H1 (cell line): ENCODE measurements around the gene EZH2. TPM values are rescaled to one million over a fixed set of nuclear protein-coding genes. Genes with fewer than 3 reads are reported as not detected.

ENCODE experiments used
- BCL11A ChIP-seq, 2 experiments: IDR thresholded peaks; one replicate each; pipeline ENCODE4 v1.6.1; 2011; ENCODE audit warnings: low read depth in 2 of 2, low read length in 2 of 2, mild to moderate bottlenecking in 2 of 2
- CBX8 ChIP-seq: fragments of 300-800, 300-1000 bp; sonication (generic); IDR thresholded peaks from 2 replicates; pipeline ENCODE4 v1.7.1; 2016; ENCODE audit warnings: low read depth, low read length, borderline replicate concordance
- CEBPB ChIP-seq: IDR thresholded peaks from 2 replicates; pipeline ENCODE4 v1.6.1; 2012; ENCODE audit warnings: low read depth, low read length
- EGR1 ChIP-seq: IDR thresholded peaks from 2 replicates; pipeline ENCODE4 v1.6.1; 2011; ENCODE audit warnings: low read depth, low read length, borderline replicate concordance
- GTF2F1 ChIP-seq: IDR thresholded peaks from 2 replicates; pipeline ENCODE4 v1.6.1; 2012; ENCODE audit warnings: low read depth, low read length, improper control_type of control experiment, borderline replicate concordance
- HDAC2 ChIP-seq, 2 experiments: fragments of 300-600 bp in 1 of 2; sonication (generic) in 1 of 2; IDR thresholded peaks; 2 replicates each; pipeline ENCODE4 v1.6.1; 2011 to 2012; ENCODE audit warnings: low read depth in 2 of 2, low read length in 2 of 2, mild to moderate bottlenecking in 2 of 2, moderate library complexity in 2 of 2, borderline replicate concordance in 1 of 2, inconsistent platforms in 1 of 2
- JUN ChIP-seq: IDR thresholded peaks from 2 replicates; pipeline ENCODE4 v1.6.1; 2011; ENCODE audit warnings: low read depth, mild to moderate bottlenecking, improper control_type of control experiment, low read length
- KDM5A ChIP-seq: fragments of 200-600 bp; IDR thresholded peaks from 2 replicates; pipeline ENCODE4 v1.7.1; 2012; ENCODE audit warnings: mild to moderate bottlenecking, low read length, inconsistent platforms, mixed read lengths
- POLR2A ChIP-seq, 2 experiments: IDR thresholded peaks; 1 replicate in 1 of 2; 2 replicates in 1 of 2; pipeline ENCODE4 v1.6.1; 2011; ENCODE audit warnings: low read depth in 2 of 2, low read length in 2 of 2, mild to moderate bottlenecking in 2 of 2; ENCODE audit errors: control extremely low read depth in 1 of 2
- RXRA ChIP-seq: IDR thresholded peaks from 2 replicates; pipeline ENCODE4 v1.6.1; 2011; ENCODE audit warnings: low read depth, mild to moderate bottlenecking, low read length, moderate library complexity; ENCODE audit not compliant: insufficient read depth
- polyA plus RNA-seq, 7 experiments: library from polyadenylated mRNA; depleted of rRNA in 3 of 7; stranded (reverse) in 5 of 7; unstranded in 2 of 7; fragments of >200 nt in 5 of 7; fragments of 200-250 nt in 2 of 7; gene quantifications; 1 replicate in 5 of 7; 2 replicates in 1 of 7; 4 replicates in 1 of 7; pipeline versions ENCODE4 v1.2.1 to v1.2.3, GENCODE V29; 2011 to 2013; ENCODE audit warnings: missing spikeins in 2 of 7, mixed read lengths in 2 of 7
- total RNA-seq: library from RNA; stranded (reverse); fragmentation: NEBNext Ultra II Directional; extraction: Animal tissue kit (Norgen Biotek cat#: 25700); gene quantifications from 2 replicates; pipeline ENCODE4 v1.2.1, GENCODE V29; 2021
- TF ChIP-seq, protein P1 (sequence below): fragments of 300-600 bp; sonication (generic); IDR thresholded peaks from 2 replicates; pipeline ENCODE4 v1.7.1; 2012; ENCODE audit warnings: low read length, moderate library complexity, mild to moderate bottlenecking, inconsistent platforms; ENCODE audit not compliant: insufficient replicate concordance
- TF ChIP-seq, protein P2 (sequence below): IDR thresholded peaks from 2 replicates; pipeline ENCODE4 v1.6.1; 2012; ENCODE audit warnings: inconsistent platforms

Gene EZH2
- total and polyA plus RNA-seq, 2 of the 8 experiments (the other 6 are each of a cell fraction or from before 2014, with no cell fraction given) = 28.9 to 49.0 TPM

DNA sequence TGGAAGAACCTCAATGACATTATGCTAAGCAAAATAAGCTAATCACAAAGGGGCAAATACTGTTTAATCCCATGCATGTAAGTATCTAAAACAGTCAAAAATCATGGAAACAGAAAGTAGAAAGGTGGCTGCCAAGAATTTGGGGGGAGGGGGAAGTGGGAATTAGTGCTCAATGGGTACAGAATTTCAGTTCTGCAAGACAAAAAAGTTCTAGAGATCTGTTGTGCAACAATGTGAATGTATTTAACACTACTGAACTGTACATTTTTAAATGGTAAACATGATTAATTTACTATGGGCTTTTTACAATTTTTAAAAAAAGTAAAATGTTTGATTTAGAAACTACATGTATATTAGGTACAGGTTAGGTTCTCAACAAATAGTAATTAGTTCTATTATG is 11.9 kb downstream of the EZH2 start (continued):
- TF ChIP-seq, protein P1, sequence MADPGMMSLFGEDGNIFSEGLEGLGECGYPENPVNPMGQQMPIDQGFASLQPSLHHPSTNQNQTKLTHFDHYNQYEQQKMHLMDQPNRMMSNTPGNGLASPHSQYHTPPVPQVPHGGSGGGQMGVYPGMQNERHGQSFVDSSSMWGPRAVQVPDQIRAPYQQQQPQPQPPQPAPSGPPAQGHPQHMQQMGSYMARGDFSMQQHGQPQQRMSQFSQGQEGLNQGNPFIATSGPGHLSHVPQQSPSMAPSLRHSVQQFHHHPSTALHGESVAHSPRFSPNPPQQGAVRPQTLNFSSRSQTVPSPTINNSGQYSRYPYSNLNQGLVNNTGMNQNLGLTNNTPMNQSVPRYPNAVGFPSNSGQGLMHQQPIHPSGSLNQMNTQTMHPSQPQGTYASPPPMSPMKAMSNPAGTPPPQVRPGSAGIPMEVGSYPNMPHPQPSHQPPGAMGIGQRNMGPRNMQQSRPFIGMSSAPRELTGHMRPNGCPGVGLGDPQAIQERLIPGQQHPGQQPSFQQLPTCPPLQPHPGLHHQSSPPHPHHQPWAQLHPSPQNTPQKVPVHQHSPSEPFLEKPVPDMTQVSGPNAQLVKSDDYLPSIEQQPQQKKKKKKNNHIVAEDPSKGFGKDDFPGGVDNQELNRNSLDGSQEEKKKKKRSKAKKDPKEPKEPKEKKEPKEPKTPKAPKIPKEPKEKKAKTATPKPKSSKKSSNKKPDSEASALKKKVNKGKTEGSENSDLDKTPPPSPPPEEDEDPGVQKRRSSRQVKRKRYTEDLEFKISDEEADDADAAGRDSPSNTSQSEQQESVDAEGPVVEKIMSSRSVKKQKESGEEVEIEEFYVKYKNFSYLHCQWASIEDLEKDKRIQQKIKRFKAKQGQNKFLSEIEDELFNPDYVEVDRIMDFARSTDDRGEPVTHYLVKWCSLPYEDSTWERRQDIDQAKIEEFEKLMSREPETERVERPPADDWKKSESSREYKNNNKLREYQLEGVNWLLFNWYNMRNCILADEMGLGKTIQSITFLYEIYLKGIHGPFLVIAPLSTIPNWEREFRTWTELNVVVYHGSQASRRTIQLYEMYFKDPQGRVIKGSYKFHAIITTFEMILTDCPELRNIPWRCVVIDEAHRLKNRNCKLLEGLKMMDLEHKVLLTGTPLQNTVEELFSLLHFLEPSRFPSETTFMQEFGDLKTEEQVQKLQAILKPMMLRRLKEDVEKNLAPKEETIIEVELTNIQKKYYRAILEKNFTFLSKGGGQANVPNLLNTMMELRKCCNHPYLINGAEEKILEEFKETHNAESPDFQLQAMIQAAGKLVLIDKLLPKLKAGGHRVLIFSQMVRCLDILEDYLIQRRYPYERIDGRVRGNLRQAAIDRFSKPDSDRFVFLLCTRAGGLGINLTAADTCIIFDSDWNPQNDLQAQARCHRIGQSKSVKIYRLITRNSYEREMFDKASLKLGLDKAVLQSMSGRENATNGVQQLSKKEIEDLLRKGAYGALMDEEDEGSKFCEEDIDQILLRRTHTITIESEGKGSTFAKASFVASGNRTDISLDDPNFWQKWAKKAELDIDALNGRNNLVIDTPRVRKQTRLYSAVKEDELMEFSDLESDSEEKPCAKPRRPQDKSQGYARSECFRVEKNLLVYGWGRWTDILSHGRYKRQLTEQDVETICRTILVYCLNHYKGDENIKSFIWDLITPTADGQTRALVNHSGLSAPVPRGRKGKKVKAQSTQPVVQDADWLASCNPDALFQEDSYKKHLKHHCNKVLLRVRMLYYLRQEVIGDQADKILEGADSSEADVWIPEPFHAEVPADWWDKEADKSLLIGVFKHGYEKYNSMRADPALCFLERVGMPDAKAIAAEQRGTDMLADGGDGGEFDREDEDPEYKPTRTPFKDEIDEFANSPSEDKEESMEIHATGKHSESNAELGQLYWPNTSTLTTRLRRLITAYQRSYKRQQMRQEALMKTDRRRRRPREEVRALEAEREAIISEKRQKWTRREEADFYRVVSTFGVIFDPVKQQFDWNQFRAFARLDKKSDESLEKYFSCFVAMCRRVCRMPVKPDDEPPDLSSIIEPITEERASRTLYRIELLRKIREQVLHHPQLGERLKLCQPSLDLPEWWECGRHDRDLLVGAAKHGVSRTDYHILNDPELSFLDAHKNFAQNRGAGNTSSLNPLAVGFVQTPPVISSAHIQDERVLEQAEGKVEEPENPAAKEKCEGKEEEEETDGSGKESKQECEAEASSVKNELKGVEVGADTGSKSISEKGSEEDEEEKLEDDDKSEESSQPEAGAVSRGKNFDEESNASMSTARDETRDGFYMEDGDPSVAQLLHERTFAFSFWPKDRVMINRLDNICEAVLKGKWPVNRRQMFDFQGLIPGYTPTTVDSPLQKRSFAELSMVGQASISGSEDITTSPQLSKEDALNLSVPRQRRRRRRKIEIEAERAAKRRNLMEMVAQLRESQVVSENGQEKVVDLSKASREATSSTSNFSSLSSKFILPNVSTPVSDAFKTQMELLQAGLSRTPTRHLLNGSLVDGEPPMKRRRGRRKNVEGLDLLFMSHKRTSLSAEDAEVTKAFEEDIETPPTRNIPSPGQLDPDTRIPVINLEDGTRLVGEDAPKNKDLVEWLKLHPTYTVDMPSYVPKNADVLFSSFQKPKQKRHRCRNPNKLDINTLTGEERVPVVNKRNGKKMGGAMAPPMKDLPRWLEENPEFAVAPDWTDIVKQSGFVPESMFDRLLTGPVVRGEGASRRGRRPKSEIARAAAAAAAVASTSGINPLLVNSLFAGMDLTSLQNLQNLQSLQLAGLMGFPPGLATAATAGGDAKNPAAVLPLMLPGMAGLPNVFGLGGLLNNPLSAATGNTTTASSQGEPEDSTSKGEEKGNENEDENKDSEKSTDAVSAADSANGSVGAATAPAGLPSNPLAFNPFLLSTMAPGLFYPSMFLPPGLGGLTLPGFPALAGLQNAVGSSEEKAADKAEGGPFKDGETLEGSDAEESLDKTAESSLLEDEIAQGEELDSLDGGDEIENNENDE = no peak
- TF ChIP-seq KDM5A (no peak), EGR1 (no peak), JUN (no peak), POLR2A (IDR thresholded peaks at IDR 0.05; ENCODE audit: control extremely low read depth in 1 of 2, low read depth in 2 of 2, low read length in 2 of 2) (no peak), BCL11A (IDR thresholded peaks at IDR 0.05; ENCODE audit: low read depth in 2 of 2, low read length in 2 of 2) (no peak), HDAC2 (IDR thresholded peaks at IDR 0.05; ENCODE audit: borderline replicate concordance in 1 of 2, low read depth in 2 of 2, low read length in 2 of 2) (no peak), RXRA (no peak), CEBPB (no peak), CBX8 (no peak), GTF2F1 (no peak)
- TF ChIP-seq, protein P2, sequence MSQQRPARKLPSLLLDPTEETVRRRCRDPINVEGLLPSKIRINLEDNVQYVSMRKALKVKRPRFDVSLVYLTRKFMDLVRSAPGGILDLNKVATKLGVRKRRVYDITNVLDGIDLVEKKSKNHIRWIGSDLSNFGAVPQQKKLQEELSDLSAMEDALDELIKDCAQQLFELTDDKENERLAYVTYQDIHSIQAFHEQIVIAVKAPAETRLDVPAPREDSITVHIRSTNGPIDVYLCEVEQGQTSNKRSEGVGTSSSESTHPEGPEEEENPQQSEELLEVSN = no peak
